Endothelial cell of umbilical vein (primary cell): ENCODE results near the gene CELSR3. TPM values are rescaled to one million over a fixed set of nuclear protein-coding genes. Genes with fewer than 3 reads are reported as not detected.

ENCODE experiments used
- BruUV-seq: library from RNA; stranded (reverse); fragments of 400-500 nt; replicated peaks from 2 replicates; lab custom pipeline; 2021; lab: Mats Ljungman, UMichigan
- CTCF ChIA-PET: fragments of 300-600, 350-600 bp; sonication (Branson Sonifier 250); formaldehyde crosslinking; loops from one replicate; lab custom pipeline; 2021; ENCODE audit warnings: antibody characterized with exemption, inconsistent platforms; lab: Charles Lee
- POLR2A ChIA-PET: fragments of 300-600, 350-600 bp; sonication (Branson Sonifier 250); formaldehyde crosslinking; loops from one replicate; lab custom pipeline; 2021; ENCODE audit warnings: antibody characterized with exemption, inconsistent platforms; lab: Charles Lee
- DNase-seq: peaks from one replicate; pipeline ENCODE4 v3.0.0-alpha.2; 2011; ENCODE audit warnings: low read depth, low spot score
- FAIRE-seq: peaks from 2 replicates; lab custom pipeline; 2011; peaks lifted over from hg19 to GRCh38; lab: Jason Lieb, UNC
- H2AFZ ChIP-seq: 2 replicates; pipeline ENCODE4 v1.6.0; 2012; ENCODE audit warnings: low read depth, low read length, control low read depth, inconsistent platforms
- H3K27ac ChIP-seq: 2 replicates; pipeline ENCODE4 v1.5.1; 2011; ENCODE audit warnings: low read depth, mild to moderate bottlenecking, control low read depth, low read length, moderate library complexity; ENCODE audit not compliant: insufficient read depth
- H3K27me3 ChIP-seq, 2 experiments: 2 replicates each; pipeline versions ENCODE4 v1.6.0 to v1.6.1; 2011; ENCODE audit warnings: low read length in 2 of 2, mixed read lengths in 1 of 2; ENCODE audit not compliant: control insufficient read depth in 2 of 2, insufficient read depth in 2 of 2
- H3K36me3 ChIP-seq, 2 experiments: 2 replicates in 1 of 2; 3 replicates in 1 of 2; pipeline ENCODE4 v1.5.1; 2011; ENCODE audit warnings: low read length in 2 of 2, mild to moderate bottlenecking in 1 of 2, moderate library complexity in 1 of 2; ENCODE audit not compliant: control insufficient read depth in 2 of 2, insufficient read depth in 2 of 2; ENCODE audit errors: extremely low read depth in 1 of 2
- H3K4me1 ChIP-seq: 3 replicates; pipeline ENCODE4 v1.5.1; 2011; ENCODE audit warnings: mild to moderate bottlenecking, low read length; ENCODE audit not compliant: control insufficient read depth, insufficient read depth; ENCODE audit errors: extremely low read depth
- H3K4me2 ChIP-seq: 2 replicates; pipeline ENCODE4 v1.6.1; 2011; ENCODE audit warnings: low read length, control low read depth, mixed read lengths; ENCODE audit not compliant: insufficient read depth
- H3K4me3 ChIP-seq, 3 experiments: fragments of 200-600 bp in 1 of 3; sonication (generic), shearing (Covaris generic) in 1 of 3; replicated peaks in 1 of 3; 2 replicates each; pipeline ENCODE4 v1.5.1; 2011 to 2016; ENCODE audit warnings: control low read depth in 3 of 3, low read length in 3 of 3, mild to moderate bottlenecking in 2 of 3, inconsistent platforms in 1 of 3, low read depth in 1 of 3, moderate library complexity in 1 of 3; ENCODE audit not compliant: insufficient read depth in 1 of 3
- H3K79me2 ChIP-seq: 2 replicates; pipeline ENCODE4 v1.6.0; 2012; ENCODE audit warnings: low read length, inconsistent platforms; ENCODE audit not compliant: control insufficient read depth, insufficient read depth
- H3K9ac ChIP-seq: replicated peaks from 2 replicates; pipeline ENCODE3; 2011; ENCODE audit warnings: low read length, control low read depth; ENCODE audit not compliant: insufficient read depth; ENCODE audit errors: extremely low read depth
- H3K9me1 ChIP-seq: replicated peaks from 3 replicates; pipeline ENCODE4 v1.6.0; 2011; ENCODE audit warnings: mild to moderate bottlenecking, low read length; ENCODE audit not compliant: control insufficient read depth, insufficient read depth; ENCODE audit errors: extremely low read depth
- H3K9me3 ChIP-seq: replicated peaks from 2 replicates; pipeline ENCODE4 v1.5.1; 2012; ENCODE audit warnings: low read length, inconsistent platforms; ENCODE audit not compliant: control insufficient read depth, insufficient read depth
- H4K20me1 ChIP-seq: replicated peaks from 2 replicates; pipeline ENCODE3; 2011; ENCODE audit warnings: mild to moderate bottlenecking, low read length; ENCODE audit not compliant: control insufficient read depth, insufficient read depth; ENCODE audit errors: extremely low read depth
- EZH2 ChIP-seq: IDR thresholded peaks from 2 replicates; pipeline ENCODE4 v1.6.1; 2012; ENCODE audit warnings: borderline replicate concordance, low read depth, mild to moderate bottlenecking, moderate library complexity, low read length, inconsistent platforms; ENCODE audit not compliant: severe bottlenecking
- FOS ChIP-seq: IDR thresholded peaks from 2 replicates; pipeline ENCODE4 v1.6.1; 2011; ENCODE audit warnings: mild to moderate bottlenecking, low read length, moderate library complexity, borderline replicate concordance; ENCODE audit not compliant: insufficient read depth
- GATA2 ChIP-seq: IDR thresholded peaks from 2 replicates; pipeline ENCODE4 v1.7.0; 2011; ENCODE audit warnings: low read depth, mild to moderate bottlenecking, moderate library complexity, mixed read lengths, low read length; ENCODE audit not compliant: insufficient read length, insufficient read depth
- JUN ChIP-seq: IDR thresholded peaks from 2 replicates; pipeline ENCODE4 v1.6.1; 2011; ENCODE audit warnings: borderline replicate concordance, low read depth; ENCODE audit not compliant: insufficient read length, insufficient read depth
- MYC ChIP-seq: IDR thresholded peaks from one replicate; pipeline ENCODE4 v1.6.1; 2011; ENCODE audit warnings: mild to moderate bottlenecking, low read depth, low read length
- POLR2A ChIP-seq: IDR thresholded peaks from 2 replicates; pipeline ENCODE4 v1.6.1; 2012; ENCODE audit warnings: low read depth, mild to moderate bottlenecking, control low read depth, low read length
- POLR2AphosphoS5 ChIP-seq: IDR thresholded peaks from 2 replicates; pipeline ENCODE4 v1.6.1; 2012; ENCODE audit warnings: low read depth, mild to moderate bottlenecking, control low read depth, low read length, moderate library complexity; ENCODE audit not compliant: insufficient read depth
- dilution Hi-C: fragments of 300-500 bp; cut with MboI; formaldehyde crosslinking; loops from one replicate; pipeline ENCODE4 v1.15.0; 2019; ENCODE audit warnings: low sequenced_read_pairs; ENCODE audit not compliant: extremely low pct_ligation_motif_present
- intact Hi-C: fragments of 100-400 bp; cut with micrococcal nuclease; formaldehyde crosslinking; loops from one replicate; pipeline ENCODE4 v1.10.0; 2022
- polyA plus RNA-seq, 4 experiments: library from polyadenylated mRNA; depleted of rRNA in 3 of 4; stranded (reverse) in 3 of 4; unstranded in 1 of 4; fragments of >200 nt; gene quantifications; 2 replicates each; pipeline versions ENCODE4 v1.2.1 to v1.2.3, GENCODE V29; 2011 to 2012; ENCODE audit warnings: missing spikeins in 1 of 4
- total RNA-seq: library from RNA; stranded (reverse); gene quantifications from 2 replicates; pipeline ENCODE4 v1.2.3, GENCODE V29; 2021
- TF ChIP-seq, protein P1 (sequence below): IDR thresholded peaks from 2 replicates; pipeline ENCODE4 v1.6.1; 2011; ENCODE audit not compliant: insufficient read depth, insufficient read length

CELSR3 gene
- total and polyA plus RNA-seq, 2 donors (not counting 3 experiments of a cell fraction or from before 2014, with no cell fraction given), result 0.25 to 0.71 TPM

DNA sequence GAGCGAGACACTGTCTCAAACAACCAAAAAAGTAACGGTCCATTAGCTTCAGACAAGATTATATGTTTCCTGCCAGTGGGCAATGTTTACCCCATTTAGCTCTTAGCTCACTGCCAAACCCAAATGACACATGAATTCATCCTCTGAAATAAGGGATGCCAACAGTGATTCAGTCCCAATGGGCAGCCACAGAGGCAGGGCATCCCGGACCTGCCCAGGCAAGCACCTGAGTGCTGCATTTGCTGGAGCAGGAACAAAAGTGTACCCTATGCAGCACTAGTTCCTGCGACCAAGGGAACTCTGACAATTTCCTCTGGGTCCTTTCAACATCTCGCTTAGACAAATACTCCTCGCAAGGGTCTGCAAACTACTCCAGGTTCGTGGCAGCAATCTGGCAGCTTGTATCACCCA lies 46.4 kb upstream of the CELSR3 start:
- Histone ChIP-seq H3K4me3 (no peak overlapping the region), H3K79me2 (peaks cover 93% of the 10 kb centered on the region), H3K27me3 (no peaks in the 10 kb centered on the region), H3K4me1 (peaks cover 1% of the 10 kb centered on the region), H3K9ac (no peak overlapping the region), H3K27ac (no peak overlapping the region), H2AFZ (no peak overlapping the region), H3K36me3 (peaks cover 7 to 21% of the 10 kb centered on the region in 2 experiments), H3K9me1 (no peaks in the 10 kb centered on the region), H3K9me3 (no peaks in the 10 kb centered on the region), H3K4me2 (no peak overlapping the region), H4K20me1 (peaks cover 15% of the 10 kb centered on the region)
- CTCF ChIA-PET, result interaction anchor here (0.8 kb wide), 1 partner anchor 11 kb away, joined by 3 read pairs; no protein-coding TSS in a partner anchor
- intact Hi-C loops (no loop called here), dilution Hi-C loops (no loop called here)
- DNase-seq, result no peak
- POLR2A ChIA-PET, result no interaction called here
- BruUV-seq, result no TSS peak
- no peak for TF ChIP-seq FOS
- no peak for TF ChIP-seq JUN
- TF ChIP-seq, protein P1, sequence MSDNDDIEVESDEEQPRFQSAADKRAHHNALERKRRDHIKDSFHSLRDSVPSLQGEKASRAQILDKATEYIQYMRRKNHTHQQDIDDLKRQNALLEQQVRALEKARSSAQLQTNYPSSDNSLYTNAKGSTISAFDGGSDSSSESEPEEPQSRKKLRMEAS, result no peak
- no peak for TF ChIP-seq MYC
- no peak for TF ChIP-seq POLR2AphosphoS5
- TF ChIP-seq GATA2, result no peak
- no peak for TF ChIP-seq POLR2A
- no peak for TF ChIP-seq EZH2
- FAIRE-seq, result peak; percentile 40
